ENCODE results near the gene TLE2.

- no peak for TF ChIP-seq CTCF (IDR thresholded peaks at IDR 0.05)
- TF ChIP-seq POLR2A (IDR thresholded peaks at IDR 0.05), result no peak
Observed at GRCh38 chr19:3060857-3061181, 31.7 kb upstream of the TLE2 start.
